Effector CD4-positive, alpha-beta T cell (primary cell): ENCODE results near the gene CLDN34. TPM values are rescaled to one million over a fixed set of nuclear protein-coding genes. Genes with fewer than 3 reads are reported as not detected.

Experiments used
- DNase-seq: peaks from one replicate; pipeline ENCODE4 v3.0.0-alpha.2; 2020
- total RNA-seq: gene quantifications from one replicate; lab custom pipeline; 2026; lab: John Stamatoyannopoulos, UW

Gene CLDN34
- total RNA-seq: not detected

- no peak for DNase-seq
Measured at GRCh38 chrX:9966775-9967408, at the start of gene CLDN34. Gene CLDN34, plus strand, starts transcription at chrX:9967358. Its CDS starts 0 bp downstream, at chrX:9967358.

- DNase-seq: no peak
Measured at GRCh38 chrX:9917861-9918260, 49.3 kb upstream of the CLDN34 start.

- no peak for DNase-seq
Measured at GRCh38 chrX:9919632-9920172, 47.5 kb upstream of the CLDN34 start.

- DNase-seq: no peak
Measured at GRCh38 chrX:9921407-9921806, 45.8 kb upstream of the CLDN34 start.

GRCh38 chrX:9923357-9923756, 43.8 kb upstream of the CLDN34 start:
- DNase-seq: no peak

- no peak for DNase-seq
Measured at GRCh38 chrX:9926002-9926401, 41.2 kb upstream of the CLDN34 start.

GRCh38 chrX:9927698-9928482, 39.3 kb upstream of the CLDN34 start:
- no peak for DNase-seq

- DNase-seq: no peak
Measured at GRCh38 chrX:9935436-9935835, 31.7 kb upstream of the CLDN34 start.

GRCh38 chrX:9937761-9938160, 29.4 kb upstream of the CLDN34 start:
- no peak for DNase-seq

GRCh38 chrX:9938516-9938915, 28.6 kb upstream of the CLDN34 start:
- no peak for DNase-seq

GRCh38 chrX:9940421-9940820, 26.7 kb upstream of the CLDN34 start:
- DNase-seq: no peak

GRCh38 chrX:9942086-9942485, 25.1 kb upstream of the CLDN34 start:
- DNase-seq: no peak

GRCh38 chrX:9943420-9943819, 23.7 kb upstream of the CLDN34 start:
- DNase-seq: no peak

GRCh38 chrX:9947131-9947794, 19.9 kb upstream of the CLDN34 start:
- no peak for DNase-seq

GRCh38 chrX:9948406-9948805, 18.8 kb upstream of the CLDN34 start:
- no peak for DNase-seq

GRCh38 chrX:9952300-9952699, 14.9 kb upstream of the CLDN34 start:
- no peak for DNase-seq

GRCh38 chrX:9953396-9953795, 13.8 kb upstream of the CLDN34 start:
- DNase-seq: no peak

- no peak for DNase-seq
Measured at GRCh38 chrX:9955506-9955905, 11.7 kb upstream of the CLDN34 start.

- DNase-seq: no peak
Measured at GRCh38 chrX:9957743-9958142, 9.4 kb upstream of the CLDN34 start.

- DNase-seq: no peak
Measured at GRCh38 chrX:9958183-9958582, 9.0 kb upstream of the CLDN34 start.

GRCh38 chrX:9961750-9962149, 5.4 kb upstream of the CLDN34 start:
- no peak for DNase-seq

GRCh38 chrX:9977635-9978034, 10.5 kb downstream of the CLDN34 start:
- no peak for DNase-seq

GRCh38 chrX:9980401-9980800, 13.2 kb downstream of the CLDN34 start:
- DNase-seq: no peak

- no peak for DNase-seq
Measured at GRCh38 chrX:9980927-9981326, 13.8 kb downstream of the CLDN34 start.
